SHP77 treated with DMSO at 0.1 percent for 48 hours (cell line): ENCODE data around the gene HOXB2.
A peak's percentile ranks its signal among the peaks of the same experiment; 100 is the strongest.
"Not testable (repeated sequence)": the region's sequence is repeated elsewhere in the genome, so short reads cannot be mapped to it uniquely, and the experiment has no call there.

Experiments
- DNase-seq: peaks from one replicate; lab custom pipeline; 2025; lab: John Stamatoyannopoulos, UW

Gene HOXB2

DNA sequence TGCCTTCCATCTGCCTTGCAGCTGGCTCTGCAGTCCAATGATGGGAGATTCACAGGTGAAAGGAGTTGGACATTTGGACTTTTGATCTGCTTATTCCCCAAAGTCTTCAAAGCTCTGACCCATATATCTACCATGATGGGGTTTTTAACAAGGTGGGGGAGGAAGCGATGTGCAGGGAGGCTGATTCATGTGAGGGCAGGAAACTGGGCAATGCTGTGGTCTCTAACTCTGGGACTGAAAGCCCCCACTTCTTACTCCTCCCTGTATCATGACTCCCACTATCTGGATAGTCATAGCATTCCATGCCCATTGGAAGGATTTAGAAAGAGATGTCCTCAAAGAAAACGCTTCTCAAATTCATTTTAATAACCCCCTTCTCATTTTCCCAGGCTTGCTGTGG lies 30.4 kb downstream of the HOXB2 start:
- DNase-seq: no peak

- no peak for DNase-seq
Measured at GRCh38 chr17:48513666-48514455, 31.0 kb downstream of the HOXB2 start.

DNA sequence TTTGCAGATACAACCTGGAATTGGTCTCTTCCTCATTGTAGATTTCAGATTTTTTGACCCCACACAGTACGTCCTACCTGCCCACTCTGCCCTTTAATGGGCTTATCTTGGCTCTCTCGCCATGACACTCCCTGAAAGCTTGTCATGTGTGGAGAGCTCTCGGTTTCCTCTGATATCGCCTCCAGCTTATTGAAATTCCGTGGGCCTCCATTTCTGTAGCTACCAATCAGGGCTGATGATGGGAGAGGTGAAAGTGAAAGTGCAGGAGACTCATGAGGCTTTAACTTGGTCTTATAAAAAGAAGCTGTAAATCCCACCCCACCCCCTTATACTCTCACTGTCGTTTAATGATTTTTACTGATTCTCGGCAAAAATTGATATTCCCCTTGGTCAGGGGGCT lies 31.8 kb downstream of the HOXB2 start:
- no peak for DNase-seq

- DNase-seq: no peak
Measured at GRCh38 chr17:48510761-48511604, 33.9 kb downstream of the HOXB2 start.

- DNase-seq: no peak
Measured at GRCh38 chr17:48510381-48510760, 34.5 kb downstream of the HOXB2 start.

DNA sequence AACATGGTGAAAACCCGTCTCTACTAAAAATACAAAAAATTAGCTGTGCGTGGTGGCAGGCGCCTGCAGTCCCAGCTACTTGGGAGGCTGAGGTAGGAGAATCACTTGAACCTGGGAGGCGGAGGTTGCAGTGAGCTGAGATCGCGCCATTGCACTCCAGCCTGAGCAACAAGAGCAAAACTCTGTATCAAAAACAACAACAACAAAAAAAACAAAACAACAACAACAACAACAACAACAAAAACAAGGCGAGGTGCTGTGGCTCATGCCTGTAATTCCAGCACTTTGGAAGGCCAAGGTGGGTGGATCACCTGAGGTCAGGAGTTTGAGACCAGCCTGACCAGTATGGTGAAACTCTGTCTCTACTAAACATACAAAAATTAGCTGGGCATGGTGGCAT lies 35.2 kb downstream of the HOXB2 start:
- not testable (repeated sequence) for DNase-seq

GRCh38 chr17:48506246-48506645 lies 38.7 kb downstream of the HOXB2 start:
- peak; percentile 39 for DNase-seq

- peak; percentile 96 for DNase-seq
Measured at GRCh38 chr17:48505788-48506187, 39.1 kb downstream of the HOXB2 start.

- no peak for DNase-seq
Measured at GRCh38 chr17:48504953-48505352, 40.0 kb downstream of the HOXB2 start.

DNA sequence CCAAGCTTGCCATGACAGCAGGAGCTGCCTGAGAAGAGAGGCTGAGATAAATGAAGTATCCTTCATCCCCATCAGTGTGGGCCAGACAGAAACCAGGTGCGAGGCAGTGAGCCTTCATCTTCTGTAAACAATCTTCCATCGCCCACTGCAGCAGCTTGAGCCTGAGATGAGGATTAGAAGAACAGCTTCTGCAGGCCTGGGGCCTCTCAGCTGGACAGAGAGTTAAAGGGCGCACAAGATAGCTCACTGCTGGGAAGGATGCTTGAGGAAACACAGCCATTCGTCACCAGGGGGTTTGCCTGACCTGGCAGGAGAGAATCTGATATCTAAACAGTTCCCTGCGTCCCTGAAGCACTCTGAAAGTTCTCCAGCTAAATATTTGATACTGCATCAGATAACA lies 41.2 kb downstream of the HOXB2 start:
- peak; percentile 9 for DNase-seq

GRCh38 chr17:48502901-48503300 lies 42.0 kb downstream of the HOXB2 start:
- no peak for DNase-seq

DNA sequence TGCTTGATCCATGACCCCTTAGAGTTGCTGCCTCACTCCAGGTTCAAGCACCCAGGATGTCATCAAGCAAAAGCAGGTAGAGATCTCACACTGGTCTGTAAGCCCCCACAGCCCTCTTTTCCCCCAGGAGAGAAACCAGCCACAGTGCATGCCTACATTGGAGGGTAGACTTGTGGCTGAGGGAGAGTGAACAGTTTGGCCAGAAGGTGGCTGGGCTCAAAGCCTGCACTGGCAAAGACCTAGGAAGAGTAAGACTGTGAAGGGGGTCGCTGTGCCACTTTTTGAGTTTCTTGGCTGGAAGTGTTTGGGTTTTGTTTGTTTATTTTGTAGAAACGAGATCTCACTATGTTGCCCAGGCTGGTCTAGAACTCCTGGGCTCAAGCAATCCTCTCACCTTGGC lies 42.6 kb downstream of the HOXB2 start:
- no peak for DNase-seq

DNA sequence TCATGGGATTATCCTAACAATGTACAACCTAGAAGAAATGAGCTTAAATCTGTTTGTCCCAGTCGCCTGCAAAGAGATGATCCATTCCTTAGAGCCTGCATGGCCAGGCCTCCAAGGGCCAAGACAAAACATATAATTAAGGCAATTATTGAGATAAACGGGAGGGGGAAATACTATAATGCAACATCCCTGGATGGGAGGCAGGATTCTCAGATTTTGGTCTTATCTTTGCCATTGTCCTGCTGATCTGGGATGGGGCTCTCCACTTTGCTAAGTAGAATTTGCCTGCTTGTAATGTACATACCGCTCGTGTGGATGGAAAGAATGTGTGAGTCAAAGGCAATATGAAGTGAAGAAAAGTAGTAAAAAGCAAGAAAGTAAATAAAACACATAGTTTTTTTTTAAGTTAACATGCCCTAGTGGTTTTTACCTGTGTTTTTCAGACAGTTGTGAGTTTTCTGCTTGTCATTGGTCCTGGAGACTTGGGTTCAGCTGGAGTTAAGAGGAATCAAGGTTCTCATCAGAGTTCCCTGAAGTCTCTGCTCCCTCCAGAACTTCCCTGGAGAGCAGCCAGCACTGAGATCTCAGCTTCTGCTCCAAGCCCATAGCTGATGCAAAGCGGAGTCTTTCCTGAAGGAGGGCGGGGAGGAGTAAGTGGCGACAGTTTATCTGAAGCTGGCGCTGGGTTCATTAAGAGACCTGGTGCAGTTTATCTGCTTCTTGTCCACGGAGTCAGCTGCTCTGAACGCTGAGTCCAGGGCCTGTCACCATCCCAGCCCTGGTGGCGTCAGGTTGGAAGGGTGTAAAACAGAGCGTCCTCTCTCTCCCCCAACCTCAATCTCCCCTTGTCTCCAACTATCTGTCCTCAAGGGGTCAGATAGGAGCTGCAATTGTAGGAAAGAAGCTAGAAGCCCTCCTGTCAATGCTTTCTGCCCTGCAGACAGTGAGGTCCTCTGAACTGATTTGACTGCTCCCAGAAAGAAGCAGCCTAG lies 44.2 kb downstream of the HOXB2 start:
- DNase-seq: no peak

GRCh38 chr17:48499735-48500434 lies 45.0 kb downstream of the HOXB2 start:
- DNase-seq: peak; percentile 45

DNA sequence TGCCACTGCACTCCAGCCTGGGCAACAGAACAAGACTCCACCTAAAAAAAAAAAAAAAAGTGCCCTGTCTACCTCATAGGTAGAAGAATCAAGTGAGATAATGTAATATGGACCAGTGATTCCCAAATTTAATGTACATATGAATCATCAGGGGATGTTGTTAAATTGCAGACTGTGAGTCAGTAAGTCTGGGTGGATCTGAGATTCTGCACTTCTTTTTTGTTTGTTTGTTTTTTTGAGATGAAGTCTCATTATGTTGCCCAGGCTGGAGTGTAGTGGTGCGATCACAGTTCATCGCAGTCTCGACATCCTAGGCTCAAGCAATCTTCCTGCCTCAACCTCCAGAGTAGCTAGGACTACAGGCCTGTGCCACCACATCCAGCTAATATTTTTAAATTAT lies 45.7 kb downstream of the HOXB2 start:
- no peak for DNase-seq

- DNase-seq: peak; percentile 80
Measured at GRCh38 chr17:48498164-48498850, 46.6 kb downstream of the HOXB2 start.

- DNase-seq: no peak
Measured at GRCh38 chr17:48497103-48497502, 47.8 kb downstream of the HOXB2 start.

GRCh38 chr17:48494335-48494734 lies 50.6 kb downstream of the HOXB2 start:
- no peak for DNase-seq
